ENCODE results near the gene ACSS1.

The ACSS1 gene

DNA sequence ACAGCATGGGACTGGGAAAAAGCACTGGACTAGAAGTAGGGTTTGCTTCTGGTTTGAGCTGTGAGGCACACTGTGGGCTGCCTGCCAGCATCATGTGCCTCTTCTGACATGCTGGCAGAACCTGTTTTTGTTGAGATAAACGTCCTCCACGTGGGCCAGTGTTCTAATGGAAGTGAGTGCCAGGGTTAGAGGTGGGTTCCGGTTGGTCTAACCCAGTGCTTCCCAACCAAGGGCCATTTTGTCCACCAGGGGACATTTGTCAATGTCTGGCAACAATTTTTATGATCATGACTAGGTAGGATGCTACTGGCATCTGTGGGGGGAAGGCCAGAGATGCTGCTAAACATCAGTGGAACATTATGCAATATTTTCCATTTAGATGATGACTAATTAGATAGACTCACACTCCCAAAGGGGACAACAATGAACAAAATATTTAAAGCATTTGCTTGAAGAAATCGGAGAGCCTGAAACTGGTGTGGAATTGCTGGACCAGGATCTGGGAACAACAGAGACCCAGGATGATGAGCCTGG, 57.6 kb downstream of the ACSS1 start:
- peak; percentile 10 for DNase-seq (ENCODE audit: low read depth, low spot score)
- TF ChIP-seq, protein P1, sequence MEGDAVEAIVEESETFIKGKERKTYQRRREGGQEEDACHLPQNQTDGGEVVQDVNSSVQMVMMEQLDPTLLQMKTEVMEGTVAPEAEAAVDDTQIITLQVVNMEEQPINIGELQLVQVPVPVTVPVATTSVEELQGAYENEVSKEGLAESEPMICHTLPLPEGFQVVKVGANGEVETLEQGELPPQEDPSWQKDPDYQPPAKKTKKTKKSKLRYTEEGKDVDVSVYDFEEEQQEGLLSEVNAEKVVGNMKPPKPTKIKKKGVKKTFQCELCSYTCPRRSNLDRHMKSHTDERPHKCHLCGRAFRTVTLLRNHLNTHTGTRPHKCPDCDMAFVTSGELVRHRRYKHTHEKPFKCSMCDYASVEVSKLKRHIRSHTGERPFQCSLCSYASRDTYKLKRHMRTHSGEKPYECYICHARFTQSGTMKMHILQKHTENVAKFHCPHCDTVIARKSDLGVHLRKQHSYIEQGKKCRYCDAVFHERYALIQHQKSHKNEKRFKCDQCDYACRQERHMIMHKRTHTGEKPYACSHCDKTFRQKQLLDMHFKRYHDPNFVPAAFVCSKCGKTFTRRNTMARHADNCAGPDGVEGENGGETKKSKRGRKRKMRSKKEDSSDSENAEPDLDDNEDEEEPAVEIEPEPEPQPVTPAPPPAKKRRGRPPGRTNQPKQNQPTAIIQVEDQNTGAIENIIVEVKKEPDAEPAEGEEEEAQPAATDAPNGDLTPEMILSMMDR (IDR thresholded peaks at IDR 0.05; ENCODE audit: low read depth, low read length): no peak

GRCh38 chr20:24999568-24999967, 58.4 kb downstream of the ACSS1 start:
- DNase-seq (ENCODE audit: low read depth, low spot score): no peak
- in situ Hi-C loops (cut with HindIII; ENCODE audit: low sequenced_read_pairs): no loop called here
- no peak overlapping the region for H3K4me3 ChIP-seq (ENCODE audit: low read depth, low read length)
- TF ChIP-seq, protein P1 (IDR thresholded peaks at IDR 0.05; ENCODE audit: low read depth, low read length): no peak

More for the DNA sequence above, 57.6 kb downstream of the ACSS1 start:
- H3K4me3 ChIP-seq (ENCODE audit: low read depth, low read length): no peak overlapping the region
- in situ Hi-C loops (cut with HindIII; ENCODE audit: low sequenced_read_pairs): no loop called here

DNA sequence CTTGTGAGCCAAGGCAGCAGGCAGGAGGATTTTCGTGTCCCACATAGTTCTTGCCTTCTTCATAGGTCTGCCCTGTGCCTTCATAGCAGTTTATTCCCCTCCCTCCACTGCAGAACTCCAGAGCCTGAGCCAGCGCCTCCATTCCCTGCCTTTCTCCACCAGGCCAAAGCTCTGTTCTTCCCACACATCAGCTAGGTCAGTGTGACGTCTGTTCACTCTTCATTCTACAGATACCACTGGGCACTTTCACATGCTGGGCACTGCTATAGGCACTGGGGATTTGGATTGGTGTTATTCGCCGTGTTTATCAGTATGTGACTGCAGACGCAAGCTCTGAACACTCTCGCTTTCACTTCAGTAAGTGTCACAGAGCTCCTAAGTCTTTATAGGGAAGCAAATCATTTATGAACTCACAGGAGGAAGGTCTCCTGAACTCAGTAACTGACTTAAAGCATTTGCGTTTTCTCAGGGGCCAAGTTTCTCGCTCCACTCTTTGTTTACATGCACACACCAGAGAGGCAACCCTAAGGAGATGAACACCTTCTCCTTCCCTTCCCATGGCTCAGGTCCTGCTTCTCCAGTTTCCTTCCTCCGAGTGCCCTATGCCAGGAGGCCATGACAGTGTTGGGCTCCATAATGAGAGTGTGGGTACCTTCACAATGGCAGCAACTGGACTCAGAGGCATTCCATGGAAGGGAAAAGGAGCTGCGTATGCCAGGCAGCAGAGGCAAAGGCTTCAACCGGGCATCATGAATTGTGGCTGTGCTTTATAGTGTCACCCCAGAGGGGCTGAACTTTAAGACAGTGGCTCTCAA, 59.1 kb downstream of the ACSS1 start:
- H3K4me3 ChIP-seq (ENCODE audit: low read depth, low read length): no peak overlapping the region
- in situ Hi-C loops (cut with HindIII; ENCODE audit: low sequenced_read_pairs): no loop called here
- TF ChIP-seq, protein P1 (IDR thresholded peaks at IDR 0.05; ENCODE audit: low read depth, low read length): no peak
- DNase-seq (ENCODE audit: low read depth, low spot score): no peak

GRCh38 chr20:24998121-24998520, 59.8 kb downstream of the ACSS1 start:
- H3K4me3 ChIP-seq (ENCODE audit: low read depth, low read length): no peak overlapping the region
- no peak for DNase-seq (ENCODE audit: low read depth, low spot score)
- in situ Hi-C loops (cut with HindIII; ENCODE audit: low sequenced_read_pairs): no loop called here
- TF ChIP-seq, protein P1 (IDR thresholded peaks at IDR 0.05; ENCODE audit: low read depth, low read length): no peak

DNA sequence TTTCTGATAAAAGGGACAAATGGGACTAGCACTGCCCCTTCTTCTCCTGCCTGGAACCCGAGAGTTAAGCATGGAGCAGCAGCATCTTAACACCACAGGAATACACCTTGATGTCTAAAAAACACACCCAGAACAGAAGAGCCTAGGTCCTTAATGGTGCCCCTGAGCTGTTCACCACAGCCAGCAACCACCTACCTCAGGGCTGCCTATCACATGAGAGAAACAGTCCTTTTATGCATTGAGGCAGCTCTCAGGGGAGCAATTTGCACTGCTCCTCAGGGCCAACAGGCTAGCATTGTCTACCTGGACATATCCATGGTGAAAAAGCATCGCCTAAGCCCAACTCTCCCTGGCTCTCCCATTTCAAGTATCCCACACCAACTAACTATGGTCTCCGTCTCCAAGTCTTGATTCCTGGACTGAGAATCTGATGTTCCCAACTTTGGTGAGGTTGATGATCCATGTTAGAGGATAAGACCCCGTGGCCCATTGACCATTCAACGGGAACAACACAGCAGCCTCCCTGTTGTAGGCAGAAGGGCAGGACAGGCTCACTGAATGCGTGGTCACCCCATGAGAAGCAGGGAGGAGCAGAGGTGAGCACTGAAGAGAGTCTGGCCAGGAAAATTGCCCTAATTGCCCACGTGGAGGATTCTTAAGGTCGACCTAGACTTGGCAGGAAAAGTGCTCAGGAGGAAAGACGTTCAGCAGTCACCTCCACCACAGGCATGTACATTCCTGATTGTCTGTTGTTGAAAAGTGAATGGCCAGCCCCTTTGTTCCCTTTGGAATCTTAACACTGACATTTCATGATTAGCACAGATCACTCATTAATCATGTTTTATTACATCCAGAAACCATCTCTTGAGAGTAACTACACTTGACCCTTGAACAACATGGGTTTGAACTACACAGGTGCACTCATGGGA, 61.2 kb downstream of the ACSS1 start:
- TF ChIP-seq, protein P1 (IDR thresholded peaks at IDR 0.05; ENCODE audit: low read depth, low read length): no peak
- DNase-seq (ENCODE audit: low read depth, low spot score): no peak
- in situ Hi-C loops (cut with HindIII; ENCODE audit: low sequenced_read_pairs): no loop called here
- H3K4me3 ChIP-seq (ENCODE audit: low read depth, low read length): no peak overlapping the region

- in situ Hi-C loops (cut with HindIII; ENCODE audit: low sequenced_read_pairs): no loop called here
- DNase-seq (ENCODE audit: low read depth, low spot score): peak; percentile 5
- TF ChIP-seq, protein P1 (IDR thresholded peaks at IDR 0.05; ENCODE audit: low read depth, low read length): no peak
Measured at GRCh38 chr20:24995741-24996448, 62.0 kb downstream of the ACSS1 start.

More at GRCh38 chr20:24995741-24996448, 62.0 kb downstream of the ACSS1 start:
- H3K4me3 ChIP-seq (ENCODE audit: low read depth, low read length): no peak overlapping the region

Data from astrocyte of the spinal cord (primary cell).